Glomerular endothelial cell (primary cell): ENCODE results near the gene AMFR. TPM values are rescaled to one million over a fixed set of nuclear protein-coding genes. Genes with fewer than 3 reads are reported as not detected.
"Not testable (repeated sequence)": the region's sequence is repeated elsewhere in the genome, so short reads cannot be mapped to it uniquely, and the experiment has no call there.

Experiments
- DNase-seq: peaks from one replicate; pipeline ENCODE4 v3.0.0-alpha.2; 2011; ENCODE audit warnings: low read depth, low spot score; ENCODE audit errors: extremely low read depth
- total RNA-seq: library from RNA; depleted of rRNA; stranded (reverse); fragments of >200 nt; gene quantifications from 2 replicates; pipeline ENCODE4 v1.2.3, GENCODE V29; 2015

The AMFR gene
- total RNA-seq, 1 donor from 2014 or later, result 113 TPM

- DNase-seq, result no peak
Measured at GRCh38 chr16:56399486-56399885, 25.9 kb downstream of the AMFR start.

GRCh38 chr16:56399047-56399446, 26.3 kb downstream of the AMFR start:
- DNase-seq, result no peak

- not testable (repeated sequence) for DNase-seq
Measured at GRCh38 chr16:56396724-56397123, 28.6 kb downstream of the AMFR start.

- DNase-seq, result no peak
Measured at GRCh38 chr16:56389554-56389953, 35.8 kb downstream of the AMFR start.

GRCh38 chr16:56388209-56388608, 37.1 kb downstream of the AMFR start:
- no peak for DNase-seq

DNA sequence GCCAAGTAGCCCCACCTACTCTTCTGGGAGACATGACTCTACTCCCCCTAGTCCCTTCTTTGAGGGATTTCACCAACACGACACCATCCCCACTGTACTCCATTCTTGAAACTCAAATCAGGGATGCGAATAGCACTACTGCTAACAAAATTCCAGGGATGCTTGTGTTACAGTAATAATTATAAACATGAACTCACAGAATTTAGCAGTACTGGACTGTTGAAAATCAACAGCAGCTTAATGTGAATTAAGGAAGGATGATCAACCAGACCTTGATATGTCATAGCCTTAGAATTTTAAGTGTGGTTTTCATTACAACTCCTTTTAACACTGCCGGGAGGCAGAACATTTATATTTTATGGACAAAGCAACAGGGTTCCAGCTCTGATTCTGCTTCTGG, 37.9 kb downstream of the AMFR start:
- no peak for DNase-seq

GRCh38 chr16:56384074-56384721, 41.1 kb downstream of the AMFR start:
- no peak for DNase-seq

- no peak for DNase-seq
Measured at GRCh38 chr16:56382901-56383355, 42.4 kb downstream of the AMFR start.

DNA sequence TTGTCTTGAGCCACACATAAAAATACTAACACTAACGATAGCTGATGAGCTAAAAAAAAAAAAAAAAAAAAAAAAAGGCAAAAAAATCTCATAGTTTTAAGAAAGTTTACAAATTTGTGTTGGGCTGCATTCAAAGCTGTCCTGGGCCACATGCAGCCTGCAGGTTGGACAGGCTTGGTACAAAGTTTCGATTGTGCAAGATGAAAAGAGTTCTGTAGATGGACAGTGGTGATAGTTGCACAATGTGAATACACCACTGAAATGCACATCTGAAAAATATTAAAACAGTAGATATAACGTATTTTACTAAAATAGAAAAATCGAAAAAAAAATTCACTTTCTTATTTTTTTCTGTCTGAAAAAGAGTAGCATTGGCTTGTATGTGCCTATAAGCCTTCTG, 42.9 kb downstream of the AMFR start:
- no peak for DNase-seq

- DNase-seq, result not testable (repeated sequence)
Measured at GRCh38 chr16:56380778-56381485, 44.4 kb downstream of the AMFR start.

DNA sequence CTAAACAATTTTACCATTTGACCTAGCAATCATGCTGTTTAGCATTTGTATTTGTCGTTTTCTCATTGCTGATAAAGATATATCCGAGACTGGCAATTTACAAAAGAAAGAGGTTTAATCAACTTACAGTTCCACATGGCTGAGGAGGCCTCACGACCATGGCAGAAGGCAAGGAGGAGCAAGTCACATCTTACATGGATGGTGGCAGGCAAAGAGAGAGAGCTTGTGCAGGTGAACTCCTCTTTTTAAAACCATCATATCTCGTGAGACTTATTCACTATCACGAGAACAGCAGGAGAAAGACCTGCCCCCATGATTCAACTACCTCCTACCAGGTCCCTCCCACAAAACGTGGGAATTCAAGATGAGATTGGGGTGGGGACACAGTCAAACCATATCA, 46.3 kb downstream of the AMFR start:
- not testable (repeated sequence) for DNase-seq

DNA sequence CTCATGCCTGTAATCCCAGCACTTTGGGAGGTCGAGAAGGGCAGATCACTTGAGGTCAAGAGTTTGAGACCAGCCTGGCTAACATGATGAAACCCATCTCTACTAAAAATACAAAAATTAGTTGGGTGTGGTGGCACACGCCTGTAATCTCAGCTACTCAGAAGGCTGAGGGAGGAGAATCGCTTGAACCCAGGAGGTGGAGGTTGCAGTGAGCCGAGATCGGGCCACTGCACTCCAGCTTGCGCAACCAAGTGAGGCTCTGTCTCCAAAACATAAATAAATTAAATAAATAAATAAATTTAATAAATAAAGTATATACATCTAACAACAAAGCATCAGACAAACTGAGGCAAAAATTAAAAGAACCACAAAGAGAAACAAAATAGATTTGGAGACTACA, 49.6 kb downstream of the AMFR start:
- DNase-seq, result not testable (repeated sequence)

DNA sequence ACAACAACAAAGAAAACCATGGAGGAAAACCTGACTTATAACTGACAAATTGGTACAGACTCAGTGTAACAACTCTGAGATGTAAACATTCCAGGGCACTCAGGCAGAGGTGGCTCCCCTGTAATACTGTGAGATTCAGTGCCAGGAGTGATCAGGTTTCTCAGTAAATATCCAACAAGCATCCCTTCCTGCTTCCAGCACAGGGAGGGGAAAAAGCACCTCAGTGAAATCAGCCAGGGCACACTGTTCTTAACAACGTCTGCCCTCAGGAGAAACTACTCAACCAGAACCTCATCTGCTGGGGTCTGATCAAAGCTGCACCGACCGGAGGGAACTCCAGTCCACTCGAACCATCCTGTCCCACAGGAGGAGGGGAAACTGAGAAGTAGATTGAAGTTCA, 52.3 kb downstream of the AMFR start:
- DNase-seq, result no peak

DNA sequence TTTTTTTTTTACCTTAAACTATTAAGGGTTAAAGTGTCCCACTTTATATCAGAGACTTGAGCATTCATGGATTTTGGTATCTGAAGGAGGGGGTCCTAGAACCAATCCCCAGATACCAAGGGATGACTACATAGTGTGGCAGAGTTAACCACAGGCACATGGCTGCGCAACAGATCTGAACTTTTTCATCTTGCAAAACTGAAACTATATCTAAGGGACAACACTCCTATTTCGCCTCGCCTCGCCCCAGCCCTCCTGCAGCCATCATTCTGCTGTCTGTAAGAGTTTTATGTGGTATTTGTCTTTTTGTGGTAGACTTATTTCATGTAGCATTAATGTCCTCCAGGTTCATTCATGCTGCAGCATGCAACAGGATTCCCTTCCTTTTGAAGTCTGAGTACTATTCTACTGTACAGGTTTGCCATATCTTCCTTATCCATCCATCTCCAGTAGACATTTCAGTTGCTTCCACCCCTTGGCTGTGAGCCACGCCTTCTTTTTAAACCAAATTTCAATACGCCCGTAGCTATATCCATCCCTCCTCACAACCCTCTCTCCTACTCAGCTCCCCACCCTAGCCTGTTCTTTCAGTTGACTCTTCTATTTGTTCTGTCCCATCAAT, 53.2 kb downstream of the AMFR start:
- no peak for DNase-seq

DNA sequence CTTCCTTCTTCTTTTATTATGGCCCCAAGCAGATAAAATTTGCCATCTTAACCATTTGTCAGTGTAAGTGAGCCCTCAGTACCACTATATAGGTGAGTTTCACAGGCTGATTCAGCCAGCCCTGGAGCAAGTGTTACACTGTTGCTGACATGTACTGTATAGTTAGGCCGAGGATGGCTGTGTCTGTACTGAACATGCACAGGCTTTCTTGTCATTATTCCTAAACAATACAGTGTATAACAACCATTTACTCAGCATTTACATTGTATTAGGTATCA, 53.7 kb downstream of the AMFR start:
- no peak for DNase-seq

GRCh38 chr16:56370875-56371659, 54.3 kb downstream of the AMFR start:
- no peak for DNase-seq

GRCh38 chr16:56370185-56370874, 55.0 kb downstream of the AMFR start:
- no peak for DNase-seq

DNA sequence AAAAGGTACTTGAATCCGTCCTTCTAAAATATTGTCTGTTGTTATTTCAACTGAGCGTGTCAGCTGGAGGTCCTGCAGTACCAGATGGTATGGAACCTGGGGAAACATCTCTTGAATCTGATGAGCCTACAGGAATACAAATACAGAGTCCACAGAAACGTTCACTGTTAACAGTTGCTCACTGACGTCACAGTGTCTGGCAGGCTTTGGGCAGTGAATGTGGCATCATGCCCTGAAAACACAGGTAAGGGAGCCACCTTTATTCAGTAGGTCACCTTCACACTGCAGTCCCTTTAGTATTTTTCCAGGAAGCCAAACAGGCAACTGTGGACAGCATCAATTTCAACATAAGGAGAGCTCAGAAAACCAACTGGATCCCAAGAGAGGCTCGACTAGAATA, 56.1 kb downstream of the AMFR start:
- DNase-seq, result no peak

DNA sequence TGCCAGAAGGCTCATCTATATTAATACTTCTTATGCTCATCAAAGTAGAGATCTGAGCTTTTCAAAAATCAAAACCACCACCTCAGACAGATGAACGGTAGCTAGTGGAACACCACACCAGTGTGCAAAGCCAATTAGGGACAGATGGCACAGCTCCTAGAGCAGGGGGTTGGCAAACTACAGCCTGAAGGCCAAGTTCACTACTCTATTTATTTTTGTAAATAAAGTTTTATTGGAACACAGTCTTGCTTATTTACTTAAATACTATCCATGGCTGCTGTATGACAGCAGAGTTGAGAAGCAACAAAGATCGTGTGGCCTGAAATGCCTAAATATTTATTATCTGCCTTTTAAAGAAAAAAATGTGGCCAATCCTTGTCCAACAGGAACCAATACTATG, 56.8 kb downstream of the AMFR start:
- no peak for DNase-seq

DNA sequence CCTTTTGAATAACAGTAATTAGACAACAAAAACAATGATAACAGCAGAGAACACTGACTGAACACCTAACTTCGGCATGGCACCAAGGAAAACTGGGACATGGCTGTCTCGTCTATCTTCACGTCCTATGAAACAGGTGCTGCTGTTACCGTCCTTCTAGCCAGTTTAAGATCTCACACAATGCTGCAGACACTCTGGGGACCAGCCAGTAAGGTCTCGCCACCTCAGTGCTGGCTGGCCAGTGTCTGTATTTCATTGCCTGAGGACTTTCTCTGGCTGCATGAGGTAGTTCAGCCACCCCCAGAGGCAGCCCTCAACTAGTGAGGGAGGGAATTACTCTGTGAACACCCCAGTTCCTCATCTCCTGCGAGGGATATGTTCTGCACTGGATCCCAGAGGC, 57.6 kb downstream of the AMFR start:
- no peak for DNase-seq

GRCh38 chr16:56366945-56367344, 58.4 kb downstream of the AMFR start:
- DNase-seq, result no peak
